PC-9 (cell line): ENCODE results near the gene NT5DC4.

ENCODE experiments used
- EZH2 ChIP-seq: fragments of 200-600 bp; sonication (generic); IDR thresholded peaks from 2 replicates; pipeline ENCODE4 v1.8.0; 2017; ENCODE audit warnings: antibody characterized with exemption, low read depth
- TF ChIP-seq, protein P1 (sequence below): fragments of 200-600 bp; sonication (generic); conservative IDR thresholded peaks from 2 replicates; pipeline ENCODE4 v1.6.1; 2017; ENCODE audit warnings: mixed run types, antibody characterized with exemption, mild to moderate bottlenecking, moderate library complexity

GRCh38 chr2:112701052-112701451 is 19.8 kb upstream of the NT5DC4 start:
- TF ChIP-seq, protein P1, sequence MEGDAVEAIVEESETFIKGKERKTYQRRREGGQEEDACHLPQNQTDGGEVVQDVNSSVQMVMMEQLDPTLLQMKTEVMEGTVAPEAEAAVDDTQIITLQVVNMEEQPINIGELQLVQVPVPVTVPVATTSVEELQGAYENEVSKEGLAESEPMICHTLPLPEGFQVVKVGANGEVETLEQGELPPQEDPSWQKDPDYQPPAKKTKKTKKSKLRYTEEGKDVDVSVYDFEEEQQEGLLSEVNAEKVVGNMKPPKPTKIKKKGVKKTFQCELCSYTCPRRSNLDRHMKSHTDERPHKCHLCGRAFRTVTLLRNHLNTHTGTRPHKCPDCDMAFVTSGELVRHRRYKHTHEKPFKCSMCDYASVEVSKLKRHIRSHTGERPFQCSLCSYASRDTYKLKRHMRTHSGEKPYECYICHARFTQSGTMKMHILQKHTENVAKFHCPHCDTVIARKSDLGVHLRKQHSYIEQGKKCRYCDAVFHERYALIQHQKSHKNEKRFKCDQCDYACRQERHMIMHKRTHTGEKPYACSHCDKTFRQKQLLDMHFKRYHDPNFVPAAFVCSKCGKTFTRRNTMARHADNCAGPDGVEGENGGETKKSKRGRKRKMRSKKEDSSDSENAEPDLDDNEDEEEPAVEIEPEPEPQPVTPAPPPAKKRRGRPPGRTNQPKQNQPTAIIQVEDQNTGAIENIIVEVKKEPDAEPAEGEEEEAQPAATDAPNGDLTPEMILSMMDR: no peak
- no peak for TF ChIP-seq EZH2
